GM19240 (cell line): Measurements from ENCODE around the gene SLC25A30.
A peak's percentile ranks its signal among the peaks of the same experiment; 100 is the strongest.
"Not testable (repeated sequence)": the region's sequence is repeated elsewhere in the genome, so short reads cannot be mapped to it uniquely, and the experiment has no call there.

Source experiments
- DNase-seq: peaks from one replicate; pipeline ENCODE4 v3.0.0; 2011; ENCODE audit warnings: low spot score; ENCODE audit not compliant: insufficient read length

SLC25A30 gene

GRCh38 chr13:45368005-45368404, 50.2 kb downstream of the SLC25A30 start:
- no peak for DNase-seq

DNA sequence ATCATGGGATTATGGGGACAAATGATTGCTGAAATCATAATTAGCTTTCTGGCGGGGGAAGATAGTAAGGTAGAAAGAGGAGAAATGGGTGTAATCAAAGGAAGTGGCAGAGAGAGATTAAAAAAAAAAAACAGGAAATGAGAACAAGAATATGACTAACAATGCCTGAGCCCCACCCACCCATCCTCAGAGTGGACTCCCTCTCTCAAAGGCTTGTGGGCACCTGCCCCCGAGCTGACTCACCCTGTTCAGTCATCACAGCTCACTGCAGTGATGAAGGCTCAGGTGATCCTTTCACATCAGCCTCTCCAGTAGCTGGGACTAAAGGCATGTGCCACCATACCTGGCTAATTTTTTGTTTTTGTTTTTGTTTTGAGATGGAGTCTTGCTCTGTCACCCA, 50.8 kb downstream of the SLC25A30 start:
- peak; percentile 88 for DNase-seq

DNA sequence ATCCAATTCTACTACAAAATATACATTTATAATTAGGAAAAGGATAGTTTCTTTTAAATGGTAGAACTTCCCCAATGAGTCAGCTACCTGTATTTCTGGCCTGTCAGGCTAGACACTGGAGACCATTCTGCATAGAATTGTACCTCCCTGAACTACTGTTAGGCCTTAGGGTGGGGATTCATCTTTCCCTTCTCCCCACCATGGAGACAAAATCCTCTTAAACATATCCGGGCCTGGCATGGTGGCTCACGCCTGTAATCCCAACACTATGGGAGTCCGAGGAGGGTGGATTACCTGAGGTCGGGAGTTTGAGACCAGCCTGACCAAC, 52.7 kb downstream of the SLC25A30 start:
- DNase-seq = no peak

- DNase-seq = no peak
These were observed 53.2 kb downstream of the SLC25A30 start for GRCh38 chr13:45364876-45365557.

DNA sequence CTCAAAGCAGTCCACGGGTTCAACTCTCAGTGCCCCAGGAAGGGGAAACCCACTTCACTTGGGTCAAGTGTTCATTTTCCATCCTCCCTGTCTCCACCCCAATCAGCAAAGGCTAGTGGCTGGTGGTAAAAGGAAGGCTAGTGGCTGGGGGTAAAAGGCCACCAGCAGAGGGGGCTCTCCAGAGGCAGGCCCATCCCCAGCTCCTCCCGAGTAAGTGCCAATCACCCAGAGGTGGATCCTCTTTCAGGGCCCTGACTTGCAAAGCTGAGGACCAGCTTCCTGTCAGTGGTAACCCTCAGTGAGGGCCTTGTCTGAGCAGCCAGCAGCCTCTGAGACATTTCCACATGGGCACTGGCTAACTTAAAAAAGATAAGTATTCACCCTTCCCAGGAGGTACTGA, 55.2 kb downstream of the SLC25A30 start:
- no peak for DNase-seq

- DNase-seq = no peak
These were observed 56.5 kb downstream of the SLC25A30 start for GRCh38 chr13:45361596-45362206.

- no peak for DNase-seq
These were observed 61.1 kb downstream of the SLC25A30 start for GRCh38 chr13:45356966-45357672.

- DNase-seq = no peak
These were observed 64.3 kb downstream of the SLC25A30 start for GRCh38 chr13:45353895-45354294.

DNA sequence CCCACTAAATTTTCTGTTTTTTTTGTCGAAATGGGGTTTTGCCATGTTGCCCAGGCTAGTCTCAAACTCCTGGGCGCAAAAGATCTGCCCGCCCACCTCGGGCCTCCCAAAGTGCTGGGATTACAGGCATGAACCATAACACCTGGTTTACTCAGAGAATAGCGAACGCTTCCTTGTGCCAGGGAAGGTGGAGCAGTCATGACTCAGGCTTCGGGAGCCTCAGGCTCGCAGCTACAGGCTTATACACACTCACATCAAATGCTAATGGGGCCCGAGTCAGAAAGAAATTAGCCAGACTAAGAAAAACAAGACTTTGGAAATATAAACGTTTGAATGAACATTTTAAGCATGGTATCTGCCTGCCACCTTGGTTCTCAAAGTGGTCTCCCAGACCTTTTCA, 66.1 kb downstream of the SLC25A30 start:
- DNase-seq = no peak

GRCh38 chr13:45350152-45350551, 68.0 kb downstream of the SLC25A30 start:
- no peak for DNase-seq

- DNase-seq = no peak
These were observed 68.7 kb downstream of the SLC25A30 start for GRCh38 chr13:45349438-45349837.

GRCh38 chr13:45344064-45344463, 74.1 kb downstream of the SLC25A30 start:
- not testable (repeated sequence) for DNase-seq
